ENCODE results near the gene PCGF1.

DNA sequence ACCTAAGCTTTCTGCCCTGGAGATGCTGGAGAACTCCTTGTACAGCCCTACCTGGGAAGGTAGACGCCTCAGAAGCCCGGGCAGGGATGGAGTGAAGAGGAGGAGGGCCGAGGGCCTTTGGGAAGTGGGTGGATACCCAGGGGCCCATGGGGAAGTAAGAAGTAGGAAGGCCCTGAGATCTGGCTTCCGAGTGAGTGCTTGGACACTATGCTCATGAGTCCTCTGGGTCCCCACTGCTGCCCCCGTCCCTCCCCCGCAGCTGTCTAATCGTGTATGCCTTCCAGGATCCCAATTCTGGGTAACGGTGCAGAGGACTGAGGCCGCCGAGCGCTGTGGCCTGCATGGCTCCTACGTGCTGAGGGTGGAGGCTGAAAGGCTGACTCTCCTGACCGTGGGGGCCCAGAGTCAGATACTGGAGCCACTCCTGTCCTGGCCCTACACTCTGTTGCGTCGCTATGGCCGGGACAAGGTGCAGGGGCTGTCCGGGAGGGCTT, 48.2 kb upstream of the PCGF1 start:
- TF ChIP-seq, protein P1, sequence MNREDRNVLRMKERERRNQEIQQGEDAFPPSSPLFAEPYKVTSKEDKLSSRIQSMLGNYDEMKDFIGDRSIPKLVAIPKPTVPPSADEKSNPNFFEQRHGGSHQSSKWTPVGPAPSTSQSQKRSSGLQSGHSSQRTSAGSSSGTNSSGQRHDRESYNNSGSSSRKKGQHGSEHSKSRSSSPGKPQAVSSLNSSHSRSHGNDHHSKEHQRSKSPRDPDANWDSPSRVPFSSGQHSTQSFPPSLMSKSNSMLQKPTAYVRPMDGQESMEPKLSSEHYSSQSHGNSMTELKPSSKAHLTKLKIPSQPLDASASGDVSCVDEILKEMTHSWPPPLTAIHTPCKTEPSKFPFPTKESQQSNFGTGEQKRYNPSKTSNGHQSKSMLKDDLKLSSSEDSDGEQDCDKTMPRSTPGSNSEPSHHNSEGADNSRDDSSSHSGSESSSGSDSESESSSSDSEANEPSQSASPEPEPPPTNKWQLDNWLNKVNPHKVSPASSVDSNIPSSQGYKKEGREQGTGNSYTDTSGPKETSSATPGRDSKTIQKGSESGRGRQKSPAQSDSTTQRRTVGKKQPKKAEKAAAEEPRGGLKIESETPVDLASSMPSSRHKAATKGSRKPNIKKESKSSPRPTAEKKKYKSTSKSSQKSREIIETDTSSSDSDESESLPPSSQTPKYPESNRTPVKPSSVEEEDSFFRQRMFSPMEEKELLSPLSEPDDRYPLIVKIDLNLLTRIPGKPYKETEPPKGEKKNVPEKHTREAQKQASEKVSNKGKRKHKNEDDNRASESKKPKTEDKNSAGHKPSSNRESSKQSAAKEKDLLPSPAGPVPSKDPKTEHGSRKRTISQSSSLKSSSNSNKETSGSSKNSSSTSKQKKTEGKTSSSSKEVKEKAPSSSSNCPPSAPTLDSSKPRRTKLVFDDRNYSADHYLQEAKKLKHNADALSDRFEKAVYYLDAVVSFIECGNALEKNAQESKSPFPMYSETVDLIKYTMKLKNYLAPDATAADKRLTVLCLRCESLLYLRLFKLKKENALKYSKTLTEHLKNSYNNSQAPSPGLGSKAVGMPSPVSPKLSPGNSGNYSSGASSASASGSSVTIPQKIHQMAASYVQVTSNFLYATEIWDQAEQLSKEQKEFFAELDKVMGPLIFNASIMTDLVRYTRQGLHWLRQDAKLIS (CRISPR knock-in tag; IDR thresholded peaks at IDR 0.05): no peak
- TF ChIP-seq SMC3 (IDR thresholded peaks at IDR 0.05; ENCODE audit: low read length) (no peak), MBNL3 (CRISPR knock-in tag; conservative IDR thresholded peaks at IDR 0.05) (no peak), TAF1 (CRISPR knock-in tag; IDR thresholded peaks at IDR 0.05) (no peak)
- TF ChIP-seq, protein P2, sequence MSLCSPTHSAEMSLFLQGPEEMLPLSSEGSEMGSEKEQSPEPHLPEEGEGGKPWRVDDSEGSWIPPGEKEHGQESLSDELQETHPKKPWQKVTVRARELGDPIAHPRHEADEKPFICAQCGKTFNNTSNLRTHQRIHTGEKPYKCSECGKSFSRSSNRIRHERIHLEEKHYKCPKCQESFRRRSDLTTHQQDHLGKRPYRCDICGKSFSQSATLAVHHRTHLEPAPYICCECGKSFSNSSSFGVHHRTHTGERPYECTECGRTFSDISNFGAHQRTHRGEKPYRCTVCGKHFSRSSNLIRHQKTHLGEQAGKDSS (CRISPR knock-in tag; IDR thresholded peaks at IDR 0.05; ENCODE audit: borderline replicate concordance, low read depth): no peak
- TF ChIP-seq, protein P3, sequence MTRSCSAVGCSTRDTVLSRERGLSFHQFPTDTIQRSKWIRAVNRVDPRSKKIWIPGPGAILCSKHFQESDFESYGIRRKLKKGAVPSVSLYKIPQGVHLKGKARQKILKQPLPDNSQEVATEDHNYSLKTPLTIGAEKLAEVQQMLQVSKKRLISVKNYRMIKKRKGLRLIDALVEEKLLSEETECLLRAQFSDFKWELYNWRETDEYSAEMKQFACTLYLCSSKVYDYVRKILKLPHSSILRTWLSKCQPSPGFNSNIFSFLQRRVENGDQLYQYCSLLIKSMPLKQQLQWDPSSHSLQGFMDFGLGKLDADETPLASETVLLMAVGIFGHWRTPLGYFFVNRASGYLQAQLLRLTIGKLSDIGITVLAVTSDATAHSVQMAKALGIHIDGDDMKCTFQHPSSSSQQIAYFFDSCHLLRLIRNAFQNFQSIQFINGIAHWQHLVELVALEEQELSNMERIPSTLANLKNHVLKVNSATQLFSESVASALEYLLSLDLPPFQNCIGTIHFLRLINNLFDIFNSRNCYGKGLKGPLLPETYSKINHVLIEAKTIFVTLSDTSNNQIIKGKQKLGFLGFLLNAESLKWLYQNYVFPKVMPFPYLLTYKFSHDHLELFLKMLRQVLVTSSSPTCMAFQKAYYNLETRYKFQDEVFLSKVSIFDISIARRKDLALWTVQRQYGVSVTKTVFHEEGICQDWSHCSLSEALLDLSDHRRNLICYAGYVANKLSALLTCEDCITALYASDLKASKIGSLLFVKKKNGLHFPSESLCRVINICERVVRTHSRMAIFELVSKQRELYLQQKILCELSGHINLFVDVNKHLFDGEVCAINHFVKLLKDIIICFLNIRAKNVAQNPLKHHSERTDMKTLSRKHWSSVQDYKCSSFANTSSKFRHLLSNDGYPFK (CRISPR knock-in tag; IDR thresholded peaks at IDR 0.05; ENCODE audit: borderline replicate concordance): no peak
- TF ChIP-seq, protein P4, sequence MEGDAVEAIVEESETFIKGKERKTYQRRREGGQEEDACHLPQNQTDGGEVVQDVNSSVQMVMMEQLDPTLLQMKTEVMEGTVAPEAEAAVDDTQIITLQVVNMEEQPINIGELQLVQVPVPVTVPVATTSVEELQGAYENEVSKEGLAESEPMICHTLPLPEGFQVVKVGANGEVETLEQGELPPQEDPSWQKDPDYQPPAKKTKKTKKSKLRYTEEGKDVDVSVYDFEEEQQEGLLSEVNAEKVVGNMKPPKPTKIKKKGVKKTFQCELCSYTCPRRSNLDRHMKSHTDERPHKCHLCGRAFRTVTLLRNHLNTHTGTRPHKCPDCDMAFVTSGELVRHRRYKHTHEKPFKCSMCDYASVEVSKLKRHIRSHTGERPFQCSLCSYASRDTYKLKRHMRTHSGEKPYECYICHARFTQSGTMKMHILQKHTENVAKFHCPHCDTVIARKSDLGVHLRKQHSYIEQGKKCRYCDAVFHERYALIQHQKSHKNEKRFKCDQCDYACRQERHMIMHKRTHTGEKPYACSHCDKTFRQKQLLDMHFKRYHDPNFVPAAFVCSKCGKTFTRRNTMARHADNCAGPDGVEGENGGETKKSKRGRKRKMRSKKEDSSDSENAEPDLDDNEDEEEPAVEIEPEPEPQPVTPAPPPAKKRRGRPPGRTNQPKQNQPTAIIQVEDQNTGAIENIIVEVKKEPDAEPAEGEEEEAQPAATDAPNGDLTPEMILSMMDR (CRISPR knock-in tag; IDR thresholded peaks at IDR 0.05): no peak
